ENCODE results near the gene MMP11.
A peak's percentile ranks its signal among the peaks of the same experiment; 100 is the strongest.

Gene MMP11

DNA sequence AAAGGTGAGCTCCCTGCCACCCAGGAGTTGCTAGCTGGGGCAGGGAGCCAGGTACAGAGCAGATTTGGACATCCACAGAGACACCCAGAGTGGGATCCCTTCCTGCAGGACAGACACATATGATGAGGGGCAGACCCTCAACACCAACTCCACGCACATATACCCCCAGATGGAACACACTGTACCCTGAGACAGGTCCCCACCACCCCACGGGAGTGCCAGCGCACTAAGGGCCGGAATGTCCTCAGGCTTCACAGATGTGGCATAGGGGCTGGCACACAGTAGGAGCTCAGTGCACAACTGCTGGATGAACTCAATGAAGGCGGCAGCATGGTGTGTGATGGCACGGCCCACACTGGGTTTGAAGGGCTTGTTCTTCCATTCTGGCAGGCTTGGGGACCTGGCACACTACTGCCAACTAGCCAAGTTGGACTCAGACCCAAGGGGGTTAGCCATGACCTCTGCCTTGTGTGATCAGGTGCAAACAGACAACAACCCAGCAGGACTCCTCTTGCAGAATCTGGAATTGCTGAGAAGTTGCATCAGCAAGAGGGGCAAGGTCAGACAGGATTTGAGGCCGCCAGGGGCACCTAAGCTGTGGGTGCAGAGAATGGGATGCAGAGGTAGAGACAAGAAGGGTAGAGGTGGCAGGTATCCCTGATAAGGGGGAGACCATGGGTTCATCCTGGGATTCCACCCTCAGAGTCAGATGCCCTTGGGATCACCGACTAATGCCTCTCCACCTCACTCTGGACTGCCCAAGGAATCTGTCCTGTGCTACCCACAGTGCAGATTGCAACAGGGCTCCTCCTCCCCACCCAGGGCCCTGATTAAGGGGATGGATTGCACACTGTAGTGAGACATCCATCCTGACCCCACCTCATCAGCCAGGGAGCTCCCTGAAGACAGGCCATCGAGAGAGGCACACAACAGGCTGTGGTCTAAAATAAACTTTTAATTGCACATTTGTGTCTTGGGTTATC is 7.5 kb upstream of the MMP11 start:
- no peak overlapping the region for H3K4me3 ChIP-seq (ENCODE audit: low read depth, low read length)
- TF ChIP-seq, protein P1, sequence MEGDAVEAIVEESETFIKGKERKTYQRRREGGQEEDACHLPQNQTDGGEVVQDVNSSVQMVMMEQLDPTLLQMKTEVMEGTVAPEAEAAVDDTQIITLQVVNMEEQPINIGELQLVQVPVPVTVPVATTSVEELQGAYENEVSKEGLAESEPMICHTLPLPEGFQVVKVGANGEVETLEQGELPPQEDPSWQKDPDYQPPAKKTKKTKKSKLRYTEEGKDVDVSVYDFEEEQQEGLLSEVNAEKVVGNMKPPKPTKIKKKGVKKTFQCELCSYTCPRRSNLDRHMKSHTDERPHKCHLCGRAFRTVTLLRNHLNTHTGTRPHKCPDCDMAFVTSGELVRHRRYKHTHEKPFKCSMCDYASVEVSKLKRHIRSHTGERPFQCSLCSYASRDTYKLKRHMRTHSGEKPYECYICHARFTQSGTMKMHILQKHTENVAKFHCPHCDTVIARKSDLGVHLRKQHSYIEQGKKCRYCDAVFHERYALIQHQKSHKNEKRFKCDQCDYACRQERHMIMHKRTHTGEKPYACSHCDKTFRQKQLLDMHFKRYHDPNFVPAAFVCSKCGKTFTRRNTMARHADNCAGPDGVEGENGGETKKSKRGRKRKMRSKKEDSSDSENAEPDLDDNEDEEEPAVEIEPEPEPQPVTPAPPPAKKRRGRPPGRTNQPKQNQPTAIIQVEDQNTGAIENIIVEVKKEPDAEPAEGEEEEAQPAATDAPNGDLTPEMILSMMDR (IDR thresholded peaks at IDR 0.05; ENCODE audit: low read depth, low read length, missing control alignments) = no peak
- DNase-seq (ENCODE audit: low read depth) = no peak
- in situ Hi-C loops (cut with HindIII; ENCODE audit: low sequenced_read_pairs) = no loop called here

DNA sequence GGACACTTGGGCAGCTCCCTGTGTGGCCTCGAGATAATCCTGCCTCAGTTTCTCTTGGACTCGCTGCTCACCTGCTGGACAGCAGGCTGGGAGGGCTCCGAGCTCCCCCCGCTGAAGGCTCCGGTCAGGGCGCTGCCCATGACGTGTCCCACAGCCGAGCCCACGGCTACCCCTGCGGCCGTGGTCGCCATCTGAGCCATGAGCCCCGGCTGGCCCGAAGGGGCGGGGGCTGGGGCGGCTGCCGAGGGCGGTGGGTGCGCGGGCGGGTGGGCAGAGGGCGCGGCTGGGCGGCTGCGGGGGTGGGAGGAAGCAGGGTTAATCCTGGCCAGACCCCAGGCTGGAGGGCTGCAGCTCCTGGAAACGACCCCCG is 5.4 kb upstream of the MMP11 start:
- H3K4me3 ChIP-seq (ENCODE audit: low read depth, low read length) = peak overlapping the region; percentile 47
- in situ Hi-C loops (cut with HindIII; ENCODE audit: low sequenced_read_pairs) = no loop called here
- TF ChIP-seq, protein P1 (IDR thresholded peaks at IDR 0.05; ENCODE audit: low read depth, low read length, missing control alignments) = no peak
- no peak for DNase-seq (ENCODE audit: low read depth)

DNA sequence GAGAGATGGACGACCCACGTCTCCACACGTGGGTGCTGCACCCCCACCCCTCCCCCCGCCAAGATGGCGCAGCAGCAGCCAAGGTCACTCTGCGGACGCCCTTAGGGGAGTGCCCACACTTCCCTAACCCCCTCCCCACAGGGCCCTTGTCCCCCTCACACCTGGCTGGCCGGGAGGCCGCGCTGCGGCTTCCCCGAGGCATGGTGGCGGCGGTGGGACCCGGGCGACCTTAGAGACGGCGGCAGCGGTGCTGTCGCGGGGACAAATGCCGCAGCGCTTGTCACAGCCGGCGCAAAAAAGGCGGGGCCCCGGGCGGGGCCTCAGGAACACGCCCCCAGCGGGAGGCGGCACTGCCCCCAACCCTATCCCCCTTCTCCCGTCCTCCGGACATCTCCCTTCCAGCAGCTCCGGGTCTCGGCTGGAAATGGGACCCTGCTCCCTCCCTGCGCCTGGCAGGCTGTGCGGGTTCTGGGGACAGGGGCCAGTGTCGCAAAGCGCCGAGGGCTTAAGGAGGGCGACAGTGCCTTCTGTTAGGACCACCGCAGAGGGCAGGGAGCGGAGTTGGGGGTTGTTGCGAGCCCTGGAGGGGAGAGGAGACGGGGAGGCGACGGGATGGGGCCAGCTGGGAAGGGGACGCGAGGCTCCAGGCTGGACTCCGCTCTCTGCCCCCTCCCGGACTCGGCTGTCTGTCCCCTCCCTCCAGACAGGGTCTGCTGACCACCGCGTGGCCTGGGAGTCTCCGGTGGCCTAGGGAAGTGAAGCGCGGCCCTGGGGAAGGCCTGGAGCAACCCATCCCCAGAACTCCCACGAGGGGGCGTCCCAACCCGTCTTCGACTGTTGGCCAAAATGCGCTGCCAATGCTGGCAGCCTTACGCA is 4.7 kb upstream of the MMP11 start, which contains the start of gene CHCHD10:
TSS of gene CHCHD10 (minus strand) at position 300 of the 876 bp plus-strand sequence. CDS start at position 202, 98 bp downstream.
- in situ Hi-C loops (cut with HindIII; ENCODE audit: low sequenced_read_pairs) = no loop called here
- no peak for DNase-seq (ENCODE audit: low read depth)
- TF ChIP-seq, protein P1 (IDR thresholded peaks at IDR 0.05; ENCODE audit: low read depth, low read length, missing control alignments) = peak; percentile 69
- peak within 1 kb of the TSS; percentile 47 for H3K4me3 ChIP-seq (ENCODE audit: low read depth, low read length)

DNA sequence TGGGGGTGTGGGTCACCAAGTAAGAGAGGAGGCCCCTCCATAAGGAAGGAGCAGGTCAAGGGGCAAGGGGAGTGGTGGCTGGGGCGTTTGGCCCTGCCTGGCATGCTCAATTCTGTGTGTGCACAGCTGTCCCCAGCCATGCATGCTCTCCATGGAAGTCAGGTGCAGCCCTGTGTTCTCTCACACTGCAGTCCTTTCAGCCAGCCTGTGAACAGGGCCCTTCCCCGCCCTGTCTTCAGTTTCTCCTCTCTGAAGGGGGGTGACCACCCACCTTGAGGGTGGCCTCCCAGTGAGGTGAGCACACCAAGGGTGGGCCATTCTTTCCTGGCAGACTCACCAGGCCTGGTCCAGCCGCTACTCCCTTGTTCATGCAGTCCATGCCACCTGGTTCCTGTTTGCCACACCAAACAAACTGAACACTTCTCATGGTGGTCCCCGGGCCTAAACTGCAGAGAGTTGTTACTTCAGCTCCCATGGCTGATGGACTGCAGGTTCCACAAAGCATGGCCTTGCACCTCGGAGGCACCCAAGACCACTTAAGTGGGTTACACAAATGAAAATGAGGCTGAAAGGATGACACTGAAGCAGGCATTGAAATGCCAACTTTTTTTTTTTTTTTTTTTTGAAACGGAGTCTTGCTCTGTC is 3.2 kb upstream of the MMP11 start:
- TF ChIP-seq, protein P1 (IDR thresholded peaks at IDR 0.05; ENCODE audit: low read depth, low read length, missing control alignments) = no peak
- no peak for DNase-seq (ENCODE audit: low read depth)
- no peak overlapping the region for H3K4me3 ChIP-seq (ENCODE audit: low read depth, low read length)
- in situ Hi-C loops (cut with HindIII; ENCODE audit: low sequenced_read_pairs) = no loop called here

DNA sequence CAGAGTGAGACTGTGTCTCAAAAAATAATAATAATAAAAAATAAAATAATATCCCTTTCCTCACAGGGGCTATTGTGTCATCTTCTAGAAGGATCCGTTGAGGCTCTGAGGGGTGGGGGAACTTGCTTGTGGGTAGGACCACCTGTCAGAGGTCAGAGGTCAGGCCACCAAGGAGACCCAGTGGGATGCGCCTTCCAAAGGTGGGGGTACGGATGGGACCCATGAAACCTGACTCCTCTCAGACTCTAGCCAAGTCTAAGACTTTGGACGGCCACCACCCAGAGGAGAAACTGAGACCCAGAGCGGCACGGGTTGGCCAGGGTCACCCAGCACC is 367 bp upstream of the MMP11 start:
- TF ChIP-seq, protein P1 (IDR thresholded peaks at IDR 0.05; ENCODE audit: low read depth, low read length, missing control alignments) = no peak
- in situ Hi-C loops (cut with HindIII; ENCODE audit: low sequenced_read_pairs) = no loop called here
- no peak for DNase-seq (ENCODE audit: low read depth)
- peak overlapping the region; percentile 30 for H3K4me3 ChIP-seq (ENCODE audit: low read depth, low read length)
